DND-41 (cell line): ENCODE data around the gene FAM53B.

Experiments
- CTCF ChIP-seq: IDR thresholded peaks from 2 replicates; pipeline ENCODE4 v1.5.1; 2012; ENCODE audit warnings: borderline replicate concordance, low read length, moderate library complexity, mild to moderate bottlenecking; ENCODE audit not compliant: poor library complexity, severe bottlenecking; ENCODE audit errors: extremely low read depth
- EZH2 ChIP-seq: IDR thresholded peaks from 3 replicates; pipeline ENCODE4 v1.6.1; 2012; ENCODE audit warnings: borderline replicate concordance, low read depth, mild to moderate bottlenecking, moderate library complexity, low read length, inconsistent platforms; ENCODE audit not compliant: severe bottlenecking

GRCh38 chr10:124669824-124670654, 74.1 kb downstream of the FAM53B start:
- TF ChIP-seq CTCF (no peak), EZH2 (no peak)
